Measurements from ENCODE around the gene GPRIN2.

GPRIN2 gene

DNA sequence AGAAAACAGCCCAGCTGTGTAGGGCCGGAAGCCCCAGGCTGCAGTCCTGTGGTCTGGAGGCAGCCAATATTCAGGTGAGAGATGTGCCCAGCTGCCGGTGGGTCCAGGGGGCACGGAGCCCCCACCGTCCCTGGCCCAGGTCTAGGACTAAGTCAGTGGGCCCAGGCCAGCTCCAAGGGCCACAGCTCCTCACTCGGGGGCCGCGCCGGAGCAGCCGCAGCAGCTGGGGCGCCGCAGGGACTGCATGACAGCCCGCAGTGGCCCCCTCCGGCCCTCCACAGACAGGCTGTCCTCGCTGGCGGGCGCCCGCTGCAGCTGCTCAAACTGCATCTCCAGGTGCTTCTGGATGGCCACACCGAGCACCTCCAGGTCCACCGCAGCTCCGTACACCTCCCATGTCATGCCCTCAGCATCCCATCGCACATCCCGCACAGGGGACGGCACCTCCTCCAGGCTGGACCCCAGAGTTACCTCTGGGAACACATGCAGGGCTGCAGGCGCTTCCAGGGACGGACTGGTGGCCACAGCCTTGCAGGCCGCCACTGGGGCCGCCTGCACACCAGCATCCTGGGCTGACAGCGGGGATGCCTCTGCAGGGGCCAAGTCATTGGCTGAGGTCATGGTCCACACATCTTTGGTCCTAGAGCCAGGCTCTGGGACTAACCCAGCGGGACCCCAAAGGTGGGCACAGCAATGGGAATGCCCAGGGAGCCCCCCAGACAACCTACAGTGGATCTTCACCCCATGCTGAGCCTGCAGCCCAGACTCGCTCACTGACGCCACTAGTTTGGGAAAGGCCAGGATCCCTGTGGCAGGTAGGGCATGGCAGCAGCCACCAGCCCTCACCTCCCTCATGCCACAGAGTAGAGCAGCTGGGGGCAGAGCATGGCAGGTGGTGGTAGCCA, 7.0 kb downstream of the GPRIN2 start:
- DNase-seq (ENCODE audit: low read depth): no peak

DNA sequence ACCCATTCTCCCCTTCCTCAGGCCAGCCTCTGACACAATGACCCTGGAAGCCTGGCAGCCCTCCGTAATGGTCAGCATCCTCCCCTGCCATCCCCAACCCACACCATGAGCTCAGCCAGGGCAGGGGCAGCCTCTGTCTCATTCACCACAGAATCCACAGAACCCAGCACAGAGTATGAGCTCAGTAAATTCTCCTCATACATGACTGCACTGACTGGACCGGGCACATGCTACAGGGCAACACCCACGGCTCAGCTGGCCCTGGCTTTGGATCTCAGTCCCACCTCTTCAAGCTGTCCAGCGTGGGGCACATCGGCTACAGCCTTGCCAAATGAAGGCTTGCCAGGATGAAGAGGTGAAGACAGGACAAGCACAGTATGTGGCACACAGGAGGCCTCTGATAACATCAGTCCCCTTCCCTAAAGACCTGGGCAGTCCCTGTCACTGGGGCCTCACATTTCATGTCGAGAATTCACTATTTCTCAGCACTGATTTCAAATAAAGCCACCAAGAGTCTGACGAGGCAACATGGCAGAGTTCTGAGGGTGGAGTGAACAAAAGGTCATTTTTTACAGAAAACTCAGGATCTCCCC, 7.9 kb downstream of the GPRIN2 start:
- no peak overlapping the region for H3K4me3 ChIP-seq (ENCODE audit: control insufficient read depth, low read depth, low read length)
- TF ChIP-seq, protein P1, sequence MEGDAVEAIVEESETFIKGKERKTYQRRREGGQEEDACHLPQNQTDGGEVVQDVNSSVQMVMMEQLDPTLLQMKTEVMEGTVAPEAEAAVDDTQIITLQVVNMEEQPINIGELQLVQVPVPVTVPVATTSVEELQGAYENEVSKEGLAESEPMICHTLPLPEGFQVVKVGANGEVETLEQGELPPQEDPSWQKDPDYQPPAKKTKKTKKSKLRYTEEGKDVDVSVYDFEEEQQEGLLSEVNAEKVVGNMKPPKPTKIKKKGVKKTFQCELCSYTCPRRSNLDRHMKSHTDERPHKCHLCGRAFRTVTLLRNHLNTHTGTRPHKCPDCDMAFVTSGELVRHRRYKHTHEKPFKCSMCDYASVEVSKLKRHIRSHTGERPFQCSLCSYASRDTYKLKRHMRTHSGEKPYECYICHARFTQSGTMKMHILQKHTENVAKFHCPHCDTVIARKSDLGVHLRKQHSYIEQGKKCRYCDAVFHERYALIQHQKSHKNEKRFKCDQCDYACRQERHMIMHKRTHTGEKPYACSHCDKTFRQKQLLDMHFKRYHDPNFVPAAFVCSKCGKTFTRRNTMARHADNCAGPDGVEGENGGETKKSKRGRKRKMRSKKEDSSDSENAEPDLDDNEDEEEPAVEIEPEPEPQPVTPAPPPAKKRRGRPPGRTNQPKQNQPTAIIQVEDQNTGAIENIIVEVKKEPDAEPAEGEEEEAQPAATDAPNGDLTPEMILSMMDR (conservative IDR thresholded peaks at IDR 0.05; ENCODE audit: control insufficient read depth, insufficient read depth, low read depth, low read length): no peak
- DNase-seq (ENCODE audit: low read depth): no peak

More for the DNA sequence above, 7.0 kb downstream of the GPRIN2 start:
- TF ChIP-seq, protein P1 (conservative IDR thresholded peaks at IDR 0.05; ENCODE audit: control insufficient read depth, insufficient read depth, low read depth, low read length): no peak
- H3K4me3 ChIP-seq (ENCODE audit: control insufficient read depth, low read depth, low read length): no peak overlapping the region

DNA sequence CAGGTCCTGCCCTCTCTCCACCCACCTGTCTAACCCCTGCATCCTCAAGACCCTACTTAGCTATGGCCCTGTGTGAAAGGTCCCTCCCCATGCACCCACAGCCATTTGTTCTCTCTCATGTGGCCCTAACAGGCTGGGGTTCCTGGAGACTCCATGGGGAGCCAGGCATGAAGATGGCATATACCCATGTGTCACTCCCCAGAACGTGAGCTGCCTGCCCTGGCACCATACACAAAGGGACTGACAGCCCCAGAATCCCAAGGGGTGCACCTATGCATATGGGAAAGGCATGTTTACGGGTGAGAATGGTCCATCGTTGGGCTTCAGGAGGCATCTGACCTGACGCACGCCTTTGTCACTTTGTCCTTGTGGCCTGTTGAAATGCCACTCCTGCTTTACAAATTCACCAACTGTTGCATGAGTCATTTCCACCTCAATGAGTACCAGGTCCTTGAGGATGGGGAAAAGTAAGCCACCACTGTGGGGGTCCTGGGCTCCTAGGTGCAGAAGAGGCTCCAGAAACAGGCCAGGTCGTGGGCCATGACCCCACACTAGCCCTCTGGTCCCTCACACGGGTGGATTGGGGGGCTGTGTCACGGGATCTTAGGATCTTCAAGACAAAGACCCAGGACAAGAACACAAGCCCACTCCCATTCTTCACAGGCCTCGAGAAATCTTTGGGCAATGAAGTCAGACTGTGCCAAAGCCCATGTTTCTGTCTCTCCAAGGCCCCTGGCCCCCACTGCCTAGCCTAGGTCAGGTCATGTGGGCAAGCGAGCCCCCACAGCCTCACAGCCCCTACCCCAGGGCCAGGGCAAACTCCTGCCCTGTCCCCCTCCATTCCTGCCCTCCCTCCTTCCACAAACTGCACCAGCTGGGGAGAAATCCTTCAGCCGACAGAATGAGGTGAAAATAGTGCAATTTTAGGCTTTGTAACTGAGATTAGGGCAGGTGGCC, 8.6 kb downstream of the GPRIN2 start:
- DNase-seq (ENCODE audit: low read depth): no peak
- H3K4me3 ChIP-seq (ENCODE audit: control insufficient read depth, low read depth, low read length): no peak overlapping the region

DNA sequence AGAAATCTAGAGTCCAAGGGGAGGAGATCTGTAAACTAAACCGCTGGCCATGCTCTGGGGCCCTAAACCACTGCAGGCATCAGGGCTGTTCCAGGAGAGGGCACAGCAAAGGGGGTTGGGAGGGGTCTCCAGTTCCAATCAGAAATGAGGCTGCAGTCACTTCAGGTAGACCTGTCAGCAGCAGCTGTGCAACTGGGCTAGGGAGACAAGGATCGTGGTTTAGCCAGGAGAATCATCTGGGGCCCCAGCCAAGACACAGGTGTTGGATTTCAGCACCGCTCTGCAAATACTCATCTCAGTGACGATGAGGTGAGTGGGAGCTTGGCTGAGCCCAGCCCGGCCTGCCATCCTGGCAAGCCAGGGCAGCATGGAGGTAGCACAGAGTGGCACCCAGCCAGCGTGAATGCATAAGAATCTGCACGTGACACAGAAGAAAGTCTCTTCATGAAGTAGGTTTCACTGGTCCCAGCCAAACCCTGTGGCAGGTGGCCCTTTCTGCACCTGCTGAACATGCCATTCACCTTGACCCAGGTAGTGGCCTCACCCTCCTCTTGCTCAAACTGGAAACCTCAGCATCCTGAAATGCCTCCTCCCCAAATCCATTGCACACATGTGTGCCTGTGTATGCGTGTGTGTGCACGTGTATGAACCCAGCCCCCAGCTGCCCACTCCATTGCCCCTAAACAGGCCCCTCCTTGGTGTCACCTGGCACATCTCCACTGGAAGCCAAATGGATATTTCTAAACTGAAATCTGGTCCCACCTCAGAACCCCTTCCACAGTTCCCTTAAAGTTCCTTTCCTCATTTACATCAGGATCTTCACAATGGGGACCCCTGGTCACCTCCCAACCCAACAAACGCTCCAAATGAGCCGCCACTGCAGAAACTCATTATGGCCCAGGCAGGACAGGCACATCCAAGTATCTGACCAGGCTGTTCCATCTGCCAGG, 9.6 kb downstream of the GPRIN2 start:
- TF ChIP-seq, protein P1 (conservative IDR thresholded peaks at IDR 0.05; ENCODE audit: control insufficient read depth, insufficient read depth, low read depth, low read length): no peak
- no peak overlapping the region for H3K4me3 ChIP-seq (ENCODE audit: control insufficient read depth, low read depth, low read length)
- no peak for DNase-seq (ENCODE audit: low read depth)

More for the DNA sequence above, 8.6 kb downstream of the GPRIN2 start:
- TF ChIP-seq, protein P1 (conservative IDR thresholded peaks at IDR 0.05; ENCODE audit: control insufficient read depth, insufficient read depth, low read depth, low read length): no peak

DNA sequence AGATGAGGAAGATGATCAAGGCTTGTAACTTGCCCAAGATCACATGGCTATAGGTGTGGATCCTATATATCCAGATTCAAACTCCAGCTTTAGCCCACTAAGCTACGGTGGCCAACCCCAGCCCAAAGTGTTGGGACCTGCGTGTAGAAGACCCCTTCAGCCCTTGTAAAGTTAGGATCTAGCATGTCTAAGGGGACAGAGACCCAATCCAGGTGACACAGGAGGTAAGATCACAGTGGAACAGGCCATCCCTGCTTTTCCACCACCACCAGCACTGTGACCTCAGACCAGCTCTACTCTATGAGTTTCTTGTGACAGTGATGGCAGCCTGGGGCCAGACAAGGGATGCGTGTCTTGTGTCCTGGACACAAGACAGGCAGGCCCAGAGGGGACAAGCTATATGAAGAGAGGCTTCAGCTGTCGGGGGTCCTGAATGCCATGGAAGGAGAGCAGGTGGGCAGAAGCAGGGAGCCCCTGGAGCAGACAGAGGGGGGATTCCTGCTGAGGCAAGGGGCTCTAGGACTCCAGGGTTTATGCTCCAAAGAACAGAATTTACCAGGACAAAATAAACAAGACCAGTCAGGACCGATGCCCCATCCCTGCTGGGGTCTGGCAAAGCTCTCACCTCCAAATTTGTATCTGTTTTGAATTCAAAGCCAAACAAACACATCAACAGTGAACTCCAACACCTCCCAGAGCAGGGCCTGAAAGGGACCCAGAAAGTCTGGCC, 10.4 kb downstream of the GPRIN2 start:
- H3K4me3 ChIP-seq (ENCODE audit: control insufficient read depth, low read depth, low read length): no peak overlapping the region
- TF ChIP-seq, protein P1 (conservative IDR thresholded peaks at IDR 0.05; ENCODE audit: control insufficient read depth, insufficient read depth, low read depth, low read length): no peak
- DNase-seq (ENCODE audit: low read depth): no peak
